Endothelial cell of umbilical vein (primary cell): ENCODE data around the gene TCF25. TPM values are rescaled to one million over a fixed set of nuclear protein-coding genes. Genes with fewer than 3 reads are reported as not detected.

Source experiments
- BruUV-seq: library from RNA; stranded (reverse); fragments of 400-500 nt; replicated peaks from 2 replicates; lab custom pipeline; 2021; lab: Mats Ljungman, UMichigan
- CTCF ChIA-PET: fragments of 300-600, 350-600 bp; sonication (Branson Sonifier 250); formaldehyde crosslinking; loops from one replicate; lab custom pipeline; 2021; ENCODE audit warnings: antibody characterized with exemption, inconsistent platforms; lab: Charles Lee
- POLR2A ChIA-PET: fragments of 300-600, 350-600 bp; sonication (Branson Sonifier 250); formaldehyde crosslinking; loops from one replicate; lab custom pipeline; 2021; ENCODE audit warnings: antibody characterized with exemption, inconsistent platforms; lab: Charles Lee
- DNase-seq: peaks from one replicate; pipeline ENCODE4 v3.0.0-alpha.2; 2011; ENCODE audit warnings: low read depth, low spot score
- FAIRE-seq: peaks from 2 replicates; lab custom pipeline; 2011; peaks lifted over from hg19 to GRCh38; lab: Jason Lieb, UNC
- H2AFZ ChIP-seq: 2 replicates; pipeline ENCODE4 v1.6.0; 2012; ENCODE audit warnings: low read depth, low read length, control low read depth, inconsistent platforms
- H3K27ac ChIP-seq: 2 replicates; pipeline ENCODE4 v1.5.1; 2011; ENCODE audit warnings: low read depth, mild to moderate bottlenecking, control low read depth, low read length, moderate library complexity; ENCODE audit not compliant: insufficient read depth
- H3K27me3 ChIP-seq, 2 experiments: 2 replicates each; pipeline versions ENCODE4 v1.6.0 to v1.6.1; 2011; ENCODE audit warnings: low read length in 2 of 2, mixed read lengths in 1 of 2; ENCODE audit not compliant: control insufficient read depth in 2 of 2, insufficient read depth in 2 of 2
- H3K36me3 ChIP-seq, 2 experiments: 2 replicates in 1 of 2; 3 replicates in 1 of 2; pipeline ENCODE4 v1.5.1; 2011; ENCODE audit warnings: low read length in 2 of 2, mild to moderate bottlenecking in 1 of 2, moderate library complexity in 1 of 2; ENCODE audit not compliant: control insufficient read depth in 2 of 2, insufficient read depth in 2 of 2; ENCODE audit errors: extremely low read depth in 1 of 2
- H3K4me1 ChIP-seq: 3 replicates; pipeline ENCODE4 v1.5.1; 2011; ENCODE audit warnings: mild to moderate bottlenecking, low read length; ENCODE audit not compliant: control insufficient read depth, insufficient read depth; ENCODE audit errors: extremely low read depth
- H3K4me2 ChIP-seq: 2 replicates; pipeline ENCODE4 v1.6.1; 2011; ENCODE audit warnings: low read length, control low read depth, mixed read lengths; ENCODE audit not compliant: insufficient read depth
- H3K4me3 ChIP-seq, 3 experiments: fragments of 200-600 bp in 1 of 3; sonication (generic), shearing (Covaris generic) in 1 of 3; replicated peaks in 1 of 3; 2 replicates each; pipeline ENCODE4 v1.5.1; 2011 to 2016; ENCODE audit warnings: control low read depth in 3 of 3, low read length in 3 of 3, mild to moderate bottlenecking in 2 of 3, inconsistent platforms in 1 of 3, low read depth in 1 of 3, moderate library complexity in 1 of 3; ENCODE audit not compliant: insufficient read depth in 1 of 3
- H3K79me2 ChIP-seq: 2 replicates; pipeline ENCODE4 v1.6.0; 2012; ENCODE audit warnings: low read length, inconsistent platforms; ENCODE audit not compliant: control insufficient read depth, insufficient read depth
- H3K9ac ChIP-seq: replicated peaks from 2 replicates; pipeline ENCODE3; 2011; ENCODE audit warnings: low read length, control low read depth; ENCODE audit not compliant: insufficient read depth; ENCODE audit errors: extremely low read depth
- H3K9me1 ChIP-seq: replicated peaks from 3 replicates; pipeline ENCODE4 v1.6.0; 2011; ENCODE audit warnings: mild to moderate bottlenecking, low read length; ENCODE audit not compliant: control insufficient read depth, insufficient read depth; ENCODE audit errors: extremely low read depth
- H3K9me3 ChIP-seq: replicated peaks from 2 replicates; pipeline ENCODE4 v1.5.1; 2012; ENCODE audit warnings: low read length, inconsistent platforms; ENCODE audit not compliant: control insufficient read depth, insufficient read depth
- H4K20me1 ChIP-seq: replicated peaks from 2 replicates; pipeline ENCODE3; 2011; ENCODE audit warnings: mild to moderate bottlenecking, low read length; ENCODE audit not compliant: control insufficient read depth, insufficient read depth; ENCODE audit errors: extremely low read depth
- CTCF ChIP-seq, 2 donors: IDR thresholded peaks; 1 replicate in 1 of 2; 2 replicates in 1 of 2; pipeline ENCODE4 v1.5.1; 2011; ENCODE audit warnings: low read length in 2 of 2, mild to moderate bottlenecking in 2 of 2, moderate library complexity in 2 of 2, control low read depth in 1 of 2, inconsistent platforms in 1 of 2, low read depth in 1 of 2; ENCODE audit not compliant: insufficient read depth in 1 of 2; ENCODE audit errors: extremely low read depth in 1 of 2
- EZH2 ChIP-seq: IDR thresholded peaks from 2 replicates; pipeline ENCODE4 v1.6.1; 2012; ENCODE audit warnings: borderline replicate concordance, low read depth, mild to moderate bottlenecking, moderate library complexity, low read length, inconsistent platforms; ENCODE audit not compliant: severe bottlenecking
- FOS ChIP-seq: IDR thresholded peaks from 2 replicates; pipeline ENCODE4 v1.6.1; 2011; ENCODE audit warnings: mild to moderate bottlenecking, low read length, moderate library complexity, borderline replicate concordance; ENCODE audit not compliant: insufficient read depth
- GATA2 ChIP-seq: IDR thresholded peaks from 2 replicates; pipeline ENCODE4 v1.7.0; 2011; ENCODE audit warnings: low read depth, mild to moderate bottlenecking, moderate library complexity, mixed read lengths, low read length; ENCODE audit not compliant: insufficient read length, insufficient read depth
- JUN ChIP-seq: IDR thresholded peaks from 2 replicates; pipeline ENCODE4 v1.6.1; 2011; ENCODE audit warnings: borderline replicate concordance, low read depth; ENCODE audit not compliant: insufficient read length, insufficient read depth
- MAX ChIP-seq: IDR thresholded peaks from 2 replicates; pipeline ENCODE4 v1.6.1; 2011; ENCODE audit not compliant: insufficient read depth, insufficient read length
- MYC ChIP-seq: IDR thresholded peaks from one replicate; pipeline ENCODE4 v1.6.1; 2011; ENCODE audit warnings: mild to moderate bottlenecking, low read depth, low read length
- POLR2A ChIP-seq: IDR thresholded peaks from 2 replicates; pipeline ENCODE4 v1.6.1; 2012; ENCODE audit warnings: low read depth, mild to moderate bottlenecking, control low read depth, low read length
- POLR2AphosphoS5 ChIP-seq: IDR thresholded peaks from 2 replicates; pipeline ENCODE4 v1.6.1; 2012; ENCODE audit warnings: low read depth, mild to moderate bottlenecking, control low read depth, low read length, moderate library complexity; ENCODE audit not compliant: insufficient read depth
- dilution Hi-C: fragments of 300-500 bp; cut with MboI; formaldehyde crosslinking; loops from one replicate; pipeline ENCODE4 v1.15.0; 2019; ENCODE audit warnings: low sequenced_read_pairs; ENCODE audit not compliant: extremely low pct_ligation_motif_present
- intact Hi-C: fragments of 100-400 bp; cut with micrococcal nuclease; formaldehyde crosslinking; loops from one replicate; pipeline ENCODE4 v1.10.0; 2022
- polyA plus RNA-seq, 4 experiments: library from polyadenylated mRNA; depleted of rRNA in 3 of 4; stranded (reverse) in 3 of 4; unstranded in 1 of 4; fragments of >200 nt; gene quantifications; 2 replicates each; pipeline versions ENCODE4 v1.2.1 to v1.2.3, GENCODE V29; 2011 to 2012; ENCODE audit warnings: missing spikeins in 1 of 4
- total RNA-seq: library from RNA; stranded (reverse); gene quantifications from 2 replicates; pipeline ENCODE4 v1.2.3, GENCODE V29; 2021

The TCF25 gene
- total and polyA plus RNA-seq, 2 donors (not counting 3 experiments of a cell fraction or from before 2014, with no cell fraction given): 193 to 234 TPM

- Histone ChIP-seq H3K4me1 (no peaks in the 10 kb centered on the region), H3K27ac (no peak overlapping the region), H3K9ac (no peak overlapping the region), H3K9me3 (no peaks in the 10 kb centered on the region), H3K4me3 (no peak overlapping the region), H2AFZ (no peak overlapping the region), H4K20me1 (no peaks in the 10 kb centered on the region), H3K4me2 (no peak overlapping the region), H3K79me2 (no peaks in the 10 kb centered on the region), H3K9me1 (no peaks in the 10 kb centered on the region), H3K36me3 (peaks cover 14 to 51% of the 10 kb centered on the region in 2 experiments), H3K27me3 (no peaks in the 10 kb centered on the region)
- dilution Hi-C loops: no loop called here
- no TSS peak for BruUV-seq
- CTCF ChIA-PET: interaction anchor here (0.8 to 1.4 kb wide), 2 partner anchors 23 to 185 kb away, joined by 3 to 4 read pairs; no protein-coding TSS in a partner anchor
- DNase-seq (no peak), FAIRE-seq (no peak)
- POLR2A ChIA-PET: interaction anchor here (1.1 kb wide), 1 partner anchor 18 kb away, joined by 3 read pairs; the partner anchor contains the start of gene TCF25
- intact Hi-C loops: no loop called here
- TF ChIP-seq MYC (no peak), GATA2 (no peak), EZH2 (no peak), POLR2AphosphoS5 (no peak), POLR2A (no peak), MAX (no peak), JUN (no peak), CTCF (IDR thresholded peaks at IDR 0.05; ENCODE audit: extremely low read depth in 1 of 2, insufficient read depth in 1 of 2, low read depth in 1 of 2, low read length in 2 of 2) (no peak), FOS (no peak)
Observed at GRCh38 chr16:89890886-89891657, 17.7 kb downstream of the TCF25 start.
